DOHH2 (cell line): ENCODE measurements around the gene C4orf36.

ENCODE experiments used
- H3F3A ChIP-seq: fragments of 200-600 bp; sonication (generic), shearing (Covaris generic); 2 replicates; pipeline ENCODE4 v1.6.0; 2016; ENCODE audit warnings: antibody characterized with exemption, mild to moderate bottlenecking; ENCODE audit not compliant: control insufficient read depth, insufficient read depth
- H3K27ac ChIP-seq: fragments of 200-600 bp; sonication (generic); 2 replicates; pipeline ENCODE4 v1.5.1; 2014; ENCODE audit warnings: low read depth, mild to moderate bottlenecking, low read length, moderate library complexity
- H3K27me3 ChIP-seq: fragments of 200-600 bp; sonication (generic); 2 replicates; pipeline ENCODE4 v1.6.1; 2014; ENCODE audit warnings: mild to moderate bottlenecking, low read length, mixed read lengths; ENCODE audit not compliant: control insufficient read depth
- H3K36me3 ChIP-seq: fragments of 200-600 bp; sonication (generic); 2 replicates; pipeline ENCODE4 v1.6.1; 2014; ENCODE audit warnings: mild to moderate bottlenecking, low read length, moderate library complexity, mixed read lengths; ENCODE audit not compliant: control insufficient read depth
- H3K4me1 ChIP-seq: fragments of 200-600 bp; sonication (generic); 2 replicates; pipeline ENCODE4 v1.6.1; 2014; ENCODE audit warnings: mild to moderate bottlenecking, low read length, mixed read lengths; ENCODE audit not compliant: control insufficient read depth
- H3K4me2 ChIP-seq: fragments of 200-600 bp; sonication (generic); 2 replicates; pipeline ENCODE4 v1.6.0; 2014; ENCODE audit warnings: mild to moderate bottlenecking, low read length, moderate library complexity
- H3K4me3 ChIP-seq: fragments of 200-600 bp; sonication (generic); 2 replicates; pipeline ENCODE4 v1.5.1; 2014; ENCODE audit warnings: mild to moderate bottlenecking, low read length, mixed read lengths
- H3K79me2 ChIP-seq: fragments of 200-600 bp; sonication (generic); 2 replicates; pipeline ENCODE4 v1.6.1; 2014; ENCODE audit warnings: mild to moderate bottlenecking, low read length, mixed read lengths; ENCODE audit not compliant: control insufficient read depth
- H3K9me2 ChIP-seq: fragments of 200-600 bp; sonication (generic); replicated peaks from 2 replicates; pipeline ENCODE4 v1.6.1; 2014; ENCODE audit warnings: mild to moderate bottlenecking, low read length, mixed read lengths; ENCODE audit not compliant: control insufficient read depth
- H3K9me3 ChIP-seq: fragments of 200-600 bp; sonication (generic); 2 replicates; pipeline ENCODE4 v1.6.1; 2014; ENCODE audit warnings: antibody characterized with exemption, low read length, mixed read lengths; ENCODE audit not compliant: control insufficient read depth, insufficient read depth
- H4K20me1 ChIP-seq: fragments of 200-600 bp; sonication (generic); 2 replicates; pipeline ENCODE4 v1.6.0; 2014; ENCODE audit warnings: low read depth, mild to moderate bottlenecking, antibody characterized with exemption, low read length, moderate library complexity; ENCODE audit not compliant: control insufficient read depth, insufficient read depth
- EZH2phosphoT487 ChIP-seq: fragments of 200-600 bp; sonication (generic); IDR thresholded peaks from 2 replicates; pipeline ENCODE4 v1.6.1; 2017; ENCODE audit warnings: borderline replicate concordance, mild to moderate bottlenecking, antibody characterized with exemption, low read length, moderate library complexity, mixed read lengths
- TF ChIP-seq, protein P1 (sequence below): fragments of 200-600 bp; sonication (generic); IDR thresholded peaks from one replicate; pipeline ENCODE4 v1.5.1; 2014; ENCODE audit warnings: antibody characterized with exemption, mild to moderate bottlenecking, low read depth, low read length; ENCODE audit not compliant: poor library complexity, severe bottlenecking

The C4orf36 gene

DNA sequence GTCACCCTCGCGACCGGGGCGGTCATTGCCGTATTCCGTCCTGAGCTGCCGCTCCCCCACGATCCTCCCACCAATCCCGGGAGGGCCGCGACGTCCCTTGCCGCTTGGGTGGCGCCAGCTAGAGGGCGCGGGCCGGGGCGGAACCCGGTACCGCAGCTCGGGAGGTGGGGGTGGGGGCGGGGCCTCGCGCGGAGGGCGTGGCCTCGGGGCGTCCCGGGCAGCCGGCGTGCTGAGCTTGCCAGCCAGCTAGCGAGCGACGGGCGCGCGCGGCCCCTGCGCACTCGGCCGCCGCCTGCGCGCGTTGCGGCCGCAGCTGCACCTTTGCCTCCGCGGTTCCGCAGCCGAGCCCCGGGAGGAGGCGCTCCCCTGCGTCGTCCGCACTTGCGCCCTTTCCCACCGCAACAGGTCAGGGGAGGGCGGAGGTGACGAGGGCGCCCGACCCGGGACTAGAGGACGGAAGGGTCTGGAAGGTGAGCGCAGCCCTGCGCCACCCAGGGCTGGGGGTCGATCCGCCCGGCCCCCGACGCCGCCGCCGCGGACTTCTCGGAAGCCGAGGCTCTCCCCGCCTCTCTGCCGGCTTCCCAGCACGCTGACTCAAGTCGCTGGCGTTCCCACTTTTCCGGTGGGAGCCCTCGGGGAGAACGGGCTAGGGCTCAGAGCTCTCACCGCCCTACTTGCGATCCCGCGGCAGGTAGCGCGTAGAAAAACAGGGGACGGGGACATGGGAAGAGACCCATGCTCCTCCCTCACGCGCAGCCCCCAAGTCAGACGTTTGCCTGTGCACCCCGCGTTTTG is 42.7 kb upstream of the C4orf36 start, which contains the start of gene AFF1:
AFF1 (plus strand) TSS at position 241 of the 795 bp plus-strand sequence. CDS start 13,523 bp downstream, outside the sequence.
- H3K4me3 ChIP-seq, result peak within 1 kb of the TSS; percentile 91
- no peaks in the 10 kb centered on the region; the same call in 1 of the 2 replicates for H4K20me1 ChIP-seq
- H3K79me2 ChIP-seq, result peaks cover 28% of the 10 kb centered on the region
- no peaks in the 10 kb centered on the region; the same call in 1 of the 2 replicates for H3K27me3 ChIP-seq
- peaks cover 47% of the 10 kb centered on the region for H3F3A ChIP-seq
- H3K9me3 ChIP-seq, result no peaks in the 10 kb centered on the region
- no peaks in the 10 kb centered on the region for H3K36me3 ChIP-seq
- H3K9me2 ChIP-seq, result no peaks in the 10 kb centered on the region
- H3K4me2 ChIP-seq, result peak within 1 kb of the TSS; percentile 98
- H3K27ac ChIP-seq, result peak within 1 kb of the TSS; percentile 45
- H3K4me1 ChIP-seq, result peaks cover 84% of the 10 kb centered on the region
- no peak for TF ChIP-seq EZH2phosphoT487
- TF ChIP-seq, protein P1, sequence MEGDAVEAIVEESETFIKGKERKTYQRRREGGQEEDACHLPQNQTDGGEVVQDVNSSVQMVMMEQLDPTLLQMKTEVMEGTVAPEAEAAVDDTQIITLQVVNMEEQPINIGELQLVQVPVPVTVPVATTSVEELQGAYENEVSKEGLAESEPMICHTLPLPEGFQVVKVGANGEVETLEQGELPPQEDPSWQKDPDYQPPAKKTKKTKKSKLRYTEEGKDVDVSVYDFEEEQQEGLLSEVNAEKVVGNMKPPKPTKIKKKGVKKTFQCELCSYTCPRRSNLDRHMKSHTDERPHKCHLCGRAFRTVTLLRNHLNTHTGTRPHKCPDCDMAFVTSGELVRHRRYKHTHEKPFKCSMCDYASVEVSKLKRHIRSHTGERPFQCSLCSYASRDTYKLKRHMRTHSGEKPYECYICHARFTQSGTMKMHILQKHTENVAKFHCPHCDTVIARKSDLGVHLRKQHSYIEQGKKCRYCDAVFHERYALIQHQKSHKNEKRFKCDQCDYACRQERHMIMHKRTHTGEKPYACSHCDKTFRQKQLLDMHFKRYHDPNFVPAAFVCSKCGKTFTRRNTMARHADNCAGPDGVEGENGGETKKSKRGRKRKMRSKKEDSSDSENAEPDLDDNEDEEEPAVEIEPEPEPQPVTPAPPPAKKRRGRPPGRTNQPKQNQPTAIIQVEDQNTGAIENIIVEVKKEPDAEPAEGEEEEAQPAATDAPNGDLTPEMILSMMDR, result peak; percentile 46

DNA sequence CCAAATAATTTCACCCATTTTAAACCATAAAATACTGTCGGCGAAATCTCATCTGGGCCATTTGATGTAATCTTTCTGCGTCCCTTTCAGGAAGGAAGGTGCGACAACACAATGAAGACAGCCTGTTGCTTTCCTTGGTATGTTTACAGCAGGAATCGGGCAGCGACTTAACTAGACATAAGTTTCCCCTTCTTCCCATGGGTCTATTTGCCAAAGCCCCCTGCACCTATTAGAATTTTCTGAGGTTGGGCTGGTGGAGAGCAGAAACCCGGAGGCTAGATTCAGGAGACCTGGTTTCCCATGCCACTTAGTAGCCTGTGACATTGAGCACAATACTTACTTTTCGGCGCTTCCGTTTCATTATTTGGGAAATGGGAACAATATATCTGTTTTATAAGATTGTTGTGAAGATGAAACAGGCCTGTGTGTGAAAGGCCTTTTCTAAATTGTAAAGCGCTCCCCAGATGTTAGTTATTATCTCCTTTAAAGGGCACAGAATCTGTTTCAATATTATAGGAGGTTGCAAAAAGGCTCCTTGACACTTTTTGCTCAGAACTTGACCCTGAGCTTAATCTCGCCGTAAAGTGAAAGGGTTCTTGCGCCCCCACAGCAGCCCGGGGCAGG is 42.0 kb upstream of the C4orf36 start:
- peak overlapping the region; percentile 41 for H3K27ac ChIP-seq
- H3K9me3 ChIP-seq, result no peaks in the 10 kb centered on the region
- H3F3A ChIP-seq, result peaks cover 40% of the 10 kb centered on the region
- H3K36me3 ChIP-seq, result no peaks in the 10 kb centered on the region
- H3K4me1 ChIP-seq, result peaks cover 84% of the 10 kb centered on the region
- no peaks in the 10 kb centered on the region; the same call in 1 of the 2 replicates for H3K27me3 ChIP-seq
- TF ChIP-seq EZH2phosphoT487, result no peak
- TF ChIP-seq, protein P1, result no peak
- peaks cover 28% of the 10 kb centered on the region for H3K79me2 ChIP-seq
- peak overlapping the region; percentile 91 for H3K4me3 ChIP-seq
- no peaks in the 10 kb centered on the region; the same call in 1 of the 2 replicates for H4K20me1 ChIP-seq
- H3K4me2 ChIP-seq, result peak overlapping the region; percentile 98
- no peaks in the 10 kb centered on the region for H3K9me2 ChIP-seq

DNA sequence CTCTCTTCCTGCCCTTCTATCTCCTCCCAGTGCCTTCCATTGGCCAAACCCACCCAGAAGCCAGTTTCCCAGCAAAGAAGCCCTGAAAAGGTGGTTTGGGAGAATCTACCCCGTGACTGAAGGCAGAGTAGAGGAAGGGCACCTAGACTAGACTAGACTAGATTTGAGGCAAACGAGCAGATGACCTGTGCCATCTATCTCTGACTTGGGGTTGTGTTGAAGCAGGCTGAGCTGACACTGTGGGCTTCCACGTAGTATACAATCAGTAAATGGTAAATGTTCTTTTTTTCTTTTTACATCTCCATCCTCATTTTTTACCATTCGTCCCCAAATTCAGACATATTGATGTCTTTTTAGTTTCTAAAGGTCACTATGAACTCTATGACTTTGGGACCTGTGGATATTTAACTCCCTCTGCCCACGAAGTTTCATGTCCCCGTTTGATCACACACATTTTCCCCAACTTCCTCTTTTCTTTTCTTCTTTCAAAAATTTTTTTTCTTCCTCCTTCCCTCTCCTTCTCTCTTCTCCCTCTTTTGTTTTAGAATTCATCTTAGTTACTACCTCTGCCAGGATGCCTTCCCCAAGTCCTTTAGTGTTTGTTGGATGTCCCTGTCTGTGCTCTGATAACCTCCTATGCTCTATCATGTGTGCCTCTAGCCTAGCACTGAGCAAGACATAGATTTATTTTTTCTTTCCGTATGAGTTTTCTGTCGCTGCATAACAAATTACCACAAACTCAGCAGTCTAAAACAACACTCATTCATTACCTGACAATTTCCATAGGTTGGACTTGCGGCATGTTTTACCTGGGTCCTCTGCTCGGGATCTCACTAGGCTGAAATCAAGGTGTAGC is 36.4 kb upstream of the C4orf36 start:
- peaks cover 10% of the 10 kb centered on the region for H3F3A ChIP-seq
- peak overlapping the region; percentile 53 for H3K4me2 ChIP-seq

More for the DNA sequence above, 36.4 kb upstream of the C4orf36 start:
- no peaks in the 10 kb centered on the region for H3K9me3 ChIP-seq
- peak overlapping the region; percentile 43 for H3K4me3 ChIP-seq
- no peaks in the 10 kb centered on the region for H3K9me2 ChIP-seq
- no peaks in the 10 kb centered on the region for H3K79me2 ChIP-seq
- no peak for TF ChIP-seq EZH2phosphoT487
- TF ChIP-seq, protein P1, result no peak
- H3K27ac ChIP-seq, result no peak overlapping the region
- no peaks in the 10 kb centered on the region for H3K27me3 ChIP-seq
- H3K4me1 ChIP-seq, result peaks cover 53% of the 10 kb centered on the region
- H4K20me1 ChIP-seq, result no peaks in the 10 kb centered on the region
- no peaks in the 10 kb centered on the region for H3K36me3 ChIP-seq
